ENCODE results near the gene CFTR. TPM values are rescaled to one million over a fixed set of nuclear protein-coding genes. Genes with fewer than 3 reads are reported as not detected.

The CFTR gene
- total RNA-seq, 4 donors from 2014 or later: not detected

GRCh38 chr7:117581424-117581823, 101.6 kb downstream of the CFTR start:
- Histone ChIP-seq H3K27ac (no peak overlapping the region), H3K36me3 (no peaks in the 10 kb centered on the region), H3K27me3 (no peaks in the 10 kb centered on the region), H3K4me3 (replicated peaks in 1 of 3) (no peak overlapping the region), H3K4me1 (no peaks in the 10 kb centered on the region), H3K9me3 (no peaks in the 10 kb centered on the region)
- no peak for DNase-seq
- WGBS, 2 donors: 78 to 89% methylated on average over 1 of the region's 1 CpG
- TF ChIP-seq POLR2A (IDR thresholded peaks at IDR 0.05) (no peak), CTCF (IDR thresholded peaks at IDR 0.05) (no peak)
- intact Hi-C loops (cut with DNase I): no loop called here

GRCh38 chr7:117582219-117582704, 102.4 kb downstream of the CFTR start:
- Histone ChIP-seq H3K27ac (no peak overlapping the region), H3K36me3 (no peaks in the 10 kb centered on the region), H3K4me3 (replicated peaks in 1 of 3) (no peak overlapping the region), H3K9me3 (no peaks in the 10 kb centered on the region), H3K4me1 (no peaks in the 10 kb centered on the region), H3K27me3 (no peaks in the 10 kb centered on the region)
- intact Hi-C loops (cut with DNase I): no loop called here
- DNase-seq: peak; percentile 14 to 16
- 58 to 74% methylated on average over 1 of the region's 1 CpG for WGBS, 2 donors
- TF ChIP-seq POLR2A (IDR thresholded peaks at IDR 0.05): no peak
- no peak for TF ChIP-seq CTCF (IDR thresholded peaks at IDR 0.05)

GRCh38 chr7:117587931-117588330, 108.1 kb downstream of the CFTR start:
- 83 to 86% methylated on average over 1 of the region's 1 CpG for WGBS, 2 donors
- no peaks in the 10 kb centered on the region for H3K27me3 ChIP-seq
- intact Hi-C loops (cut with DNase I): no loop called here
- H3K4me1 ChIP-seq: no peaks in the 10 kb centered on the region
- H3K4me3 ChIP-seq (replicated peaks in 1 of 3): no peak overlapping the region
- TF ChIP-seq POLR2A (IDR thresholded peaks at IDR 0.05) (no peak), CTCF (IDR thresholded peaks at IDR 0.05) (no peak)
- no peak for DNase-seq
- H3K36me3 ChIP-seq: no peaks in the 10 kb centered on the region
- H3K9me3 ChIP-seq: no peaks in the 10 kb centered on the region
- no peak overlapping the region for H3K27ac ChIP-seq

- Histone ChIP-seq H3K4me3 (replicated peaks in 1 of 3) (no peak overlapping the region), H3K9me3 (no peaks in the 10 kb centered on the region), H3K27me3 (no peaks in the 10 kb centered on the region), H3K36me3 (no peaks in the 10 kb centered on the region), H3K4me1 (no peaks in the 10 kb centered on the region), H3K27ac (no peak overlapping the region)
- no peak for DNase-seq
- TF ChIP-seq CTCF (IDR thresholded peaks at IDR 0.05) (no peak), POLR2A (IDR thresholded peaks at IDR 0.05) (no peak)
- 25 to 50% methylated on average over 1 of the region's 1 CpG for WGBS, 2 donors
- intact Hi-C loops (cut with DNase I): no loop called here
Measured at GRCh38 chr7:117588352-117588794, 108.5 kb downstream of the CFTR start.

- TF ChIP-seq CTCF (IDR thresholded peaks at IDR 0.05) (no peak), POLR2A (IDR thresholded peaks at IDR 0.05) (no peak)
- no peaks in the 10 kb centered on the region for H3K9me3 ChIP-seq
- no peaks in the 10 kb centered on the region for H3K36me3 ChIP-seq
- no peaks in the 10 kb centered on the region for H3K27me3 ChIP-seq
- intact Hi-C loops (cut with DNase I): no loop called here
- no peak overlapping the region for H3K27ac ChIP-seq
- no peak overlapping the region for H3K4me3 ChIP-seq (replicated peaks in 1 of 3)
- no peaks in the 10 kb centered on the region for H3K4me1 ChIP-seq
- no peak for DNase-seq
- 57 to 80% methylated on average over 1 of the region's 1 CpG for WGBS, 2 donors
Measured at GRCh38 chr7:117590191-117590590, 110.4 kb downstream of the CFTR start.

All from thyroid gland (tissue), 4 donors.